Stimulated activated CD4-positive, alpha-beta T cell treated with anti-CD3 and anti-CD28 coated beads, Interleukin-12 subunit alpha, Interleukin-12 subunit beta, amount 100 ng/mL, for 4 hours (primary cell): ENCODE data around the gene GLP1R.

Experiments used
- DNase-seq: peaks from one replicate; pipeline ENCODE4 v3.0.0-alpha.2; 2020

GLP1R gene

DNA sequence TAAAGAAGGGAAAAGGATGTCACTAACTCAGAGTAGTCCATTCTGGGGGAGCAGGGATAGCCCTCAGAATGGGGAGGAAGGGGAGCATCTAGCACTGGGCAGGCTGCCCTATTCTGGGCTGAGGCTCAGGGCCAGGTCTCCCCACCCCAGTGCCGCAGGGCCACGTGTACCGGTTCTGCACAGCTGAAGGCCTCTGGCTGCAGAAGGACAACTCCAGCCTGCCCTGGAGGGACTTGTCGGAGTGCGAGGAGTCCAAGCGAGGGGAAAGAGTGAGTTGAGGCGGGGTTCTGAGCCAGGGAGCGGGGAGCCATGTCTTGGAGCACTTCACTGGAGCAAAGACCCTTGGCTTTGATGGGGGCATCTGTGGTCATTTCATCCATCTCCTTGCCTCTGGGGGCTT lies 17.0 kb downstream of the GLP1R start:
- DNase-seq, result no peak

DNA sequence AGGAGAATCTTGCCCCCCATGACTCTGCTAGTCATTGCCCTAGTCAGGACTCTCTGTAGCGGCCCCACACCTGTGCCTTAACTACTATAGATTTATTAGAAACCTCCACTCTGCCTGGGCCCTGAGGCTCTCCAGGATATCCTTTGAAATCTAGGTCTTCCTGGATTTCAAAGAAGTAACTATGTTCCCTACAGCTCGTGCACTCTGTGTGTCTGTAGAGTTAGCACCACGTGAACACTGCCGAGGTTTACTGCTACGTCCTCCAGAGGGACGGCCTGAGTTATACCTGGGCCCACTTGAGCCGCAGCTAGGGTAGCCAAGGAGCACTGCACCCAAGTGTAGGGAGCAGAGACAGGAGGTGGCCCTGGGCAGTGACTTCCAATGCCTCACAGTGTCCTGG lies 19.8 kb downstream of the GLP1R start:
- no peak for DNase-seq

DNA sequence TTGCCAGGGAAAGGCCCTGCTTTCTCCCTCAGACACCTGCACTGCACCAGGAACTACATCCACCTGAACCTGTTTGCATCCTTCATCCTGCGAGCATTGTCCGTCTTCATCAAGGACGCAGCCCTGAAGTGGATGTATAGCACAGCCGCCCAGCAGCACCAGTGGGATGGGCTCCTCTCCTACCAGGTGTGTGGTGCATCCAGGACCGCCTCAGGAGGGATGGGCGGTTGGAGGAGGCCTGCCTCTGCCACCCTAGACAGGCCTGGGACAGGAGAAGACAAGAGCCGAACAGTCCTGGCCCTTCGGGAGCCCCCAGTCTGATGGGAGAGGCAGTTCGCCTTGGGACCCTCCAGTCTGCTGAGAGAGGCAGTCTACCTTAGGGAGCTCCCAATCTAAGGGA lies 24.2 kb downstream of the GLP1R start:
- DNase-seq, result no peak

DNA sequence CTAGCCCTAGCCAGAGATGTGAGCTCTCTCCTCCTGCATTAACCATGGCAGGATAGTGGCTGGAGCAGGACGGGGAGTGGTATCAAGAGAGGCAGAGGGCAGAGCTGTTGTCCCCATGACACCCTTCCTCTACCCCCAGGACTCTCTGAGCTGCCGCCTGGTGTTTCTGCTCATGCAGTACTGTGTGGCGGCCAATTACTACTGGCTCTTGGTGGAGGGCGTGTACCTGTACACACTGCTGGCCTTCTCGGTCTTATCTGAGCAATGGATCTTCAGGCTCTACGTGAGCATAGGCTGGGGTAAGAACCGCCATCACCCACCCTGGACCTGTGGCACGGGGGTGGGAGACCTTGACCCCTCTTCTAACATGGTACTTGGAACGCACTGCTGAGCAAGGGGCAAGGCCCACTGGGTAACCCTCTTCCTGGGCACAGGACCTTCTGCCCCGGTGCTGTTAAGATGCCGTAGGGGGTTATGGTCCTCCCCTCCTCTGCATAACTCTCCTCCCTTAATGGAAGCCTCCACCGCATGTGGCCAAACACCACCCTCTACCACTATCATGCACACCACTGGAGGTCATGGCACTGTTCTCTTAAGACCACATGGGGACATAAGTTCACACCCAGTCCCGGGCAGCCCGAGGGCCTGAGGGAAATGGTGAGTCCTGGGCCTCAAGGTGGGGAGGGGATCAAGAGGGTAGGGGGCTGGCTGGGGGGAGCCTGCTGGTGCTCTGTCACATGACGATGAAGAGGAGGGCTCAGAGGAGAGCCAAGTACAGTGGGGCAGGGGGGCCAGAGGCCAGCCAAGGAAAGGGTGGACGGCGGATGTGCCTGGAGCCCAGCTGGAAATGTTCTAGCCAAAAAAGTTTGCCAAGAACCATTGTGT lies 25.1 kb downstream of the GLP1R start:
- DNase-seq, result no peak

DNA sequence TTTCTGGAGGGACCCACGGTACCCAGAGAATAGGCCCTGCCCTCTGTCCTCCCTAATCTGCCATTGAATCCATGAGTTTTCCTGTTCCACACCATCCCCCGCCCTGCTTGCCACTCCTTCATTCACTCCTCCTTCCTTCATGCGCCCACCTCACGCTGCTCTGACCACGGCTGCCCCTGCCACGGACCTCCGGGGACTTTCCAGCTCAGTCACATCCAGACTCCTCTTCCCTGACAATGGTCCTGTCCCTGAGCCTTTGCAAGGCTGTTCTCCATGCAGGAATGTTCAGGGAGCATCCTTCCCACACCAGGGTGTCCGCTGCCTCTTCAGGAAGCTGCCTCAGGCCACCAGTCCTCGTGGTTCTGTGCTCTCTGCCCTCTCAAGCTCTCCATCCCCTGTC lies 25.9 kb downstream of the GLP1R start:
- no peak for DNase-seq

DNA sequence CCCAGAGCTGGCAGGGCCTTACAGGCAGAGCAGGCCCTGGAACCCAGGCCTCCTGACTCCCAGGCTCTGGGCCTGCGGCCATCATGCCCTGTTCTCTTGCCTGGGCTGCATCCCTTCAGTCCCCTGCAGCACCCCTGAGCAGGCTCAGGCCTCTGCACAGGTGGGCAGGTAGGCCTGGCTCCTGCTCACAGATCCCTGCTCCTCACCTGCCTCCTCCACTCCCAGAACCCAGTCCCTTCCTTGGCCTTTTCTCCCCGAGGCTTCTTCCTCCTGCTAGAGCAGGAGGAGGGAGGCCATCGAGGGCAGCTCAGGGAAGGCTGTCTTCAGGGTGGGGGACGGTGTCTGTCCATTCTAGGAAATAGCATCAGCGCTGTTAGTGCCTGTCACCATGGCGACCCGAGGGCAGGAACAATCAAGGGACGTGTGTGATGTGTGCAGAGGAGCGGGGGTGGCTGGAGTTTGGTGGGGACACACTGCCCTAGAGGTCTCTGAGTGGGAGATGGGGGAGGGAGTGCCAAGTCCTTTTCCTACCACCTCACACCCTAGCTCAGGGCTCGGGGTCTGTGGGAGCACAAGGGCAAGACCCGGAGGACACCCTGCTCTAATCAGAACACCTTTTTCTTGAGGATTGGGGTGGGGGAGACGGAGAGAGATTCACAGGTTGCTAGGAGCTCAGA lies 26.6 kb downstream of the GLP1R start:
- DNase-seq, result no peak

DNA sequence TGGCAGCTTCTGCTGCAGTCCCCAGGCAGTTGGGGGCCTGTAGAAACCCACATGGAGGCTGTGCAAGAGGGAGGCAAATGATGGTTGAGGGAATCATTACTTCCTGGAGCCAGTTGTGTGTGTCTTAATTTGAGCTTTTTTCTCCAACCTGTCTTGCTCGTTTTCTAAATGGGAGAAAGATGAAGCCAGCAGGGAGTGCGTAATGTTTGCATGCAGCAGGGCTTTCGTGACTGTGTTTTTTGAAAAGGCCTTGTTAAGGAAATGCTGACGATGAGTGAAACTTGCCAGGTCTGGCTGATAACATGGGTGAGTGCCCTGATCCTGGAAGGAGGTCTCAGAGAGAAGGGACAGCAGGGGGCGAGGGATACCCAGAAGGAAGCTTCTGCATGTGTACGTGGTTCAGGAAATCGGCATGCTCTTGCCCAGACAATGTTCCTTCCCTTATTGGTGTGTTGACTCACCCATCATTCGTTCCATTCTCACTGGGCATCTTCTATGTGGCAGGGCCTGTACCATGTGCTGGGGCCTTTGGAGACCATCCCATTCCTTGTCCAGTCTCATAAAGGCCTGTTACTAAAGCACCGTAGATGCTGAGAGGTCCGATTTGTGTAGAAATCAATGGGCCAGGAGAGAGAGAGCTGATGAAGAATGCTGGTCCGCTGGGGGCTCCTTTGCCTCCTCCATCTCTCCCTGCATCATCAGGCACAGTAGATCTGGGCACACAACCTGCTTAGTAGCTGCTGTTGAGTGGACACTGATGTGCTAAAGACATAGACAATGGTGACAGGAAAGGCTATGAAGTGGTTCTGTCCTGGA lies 27.4 kb downstream of the GLP1R start:
- DNase-seq, result no peak

DNA sequence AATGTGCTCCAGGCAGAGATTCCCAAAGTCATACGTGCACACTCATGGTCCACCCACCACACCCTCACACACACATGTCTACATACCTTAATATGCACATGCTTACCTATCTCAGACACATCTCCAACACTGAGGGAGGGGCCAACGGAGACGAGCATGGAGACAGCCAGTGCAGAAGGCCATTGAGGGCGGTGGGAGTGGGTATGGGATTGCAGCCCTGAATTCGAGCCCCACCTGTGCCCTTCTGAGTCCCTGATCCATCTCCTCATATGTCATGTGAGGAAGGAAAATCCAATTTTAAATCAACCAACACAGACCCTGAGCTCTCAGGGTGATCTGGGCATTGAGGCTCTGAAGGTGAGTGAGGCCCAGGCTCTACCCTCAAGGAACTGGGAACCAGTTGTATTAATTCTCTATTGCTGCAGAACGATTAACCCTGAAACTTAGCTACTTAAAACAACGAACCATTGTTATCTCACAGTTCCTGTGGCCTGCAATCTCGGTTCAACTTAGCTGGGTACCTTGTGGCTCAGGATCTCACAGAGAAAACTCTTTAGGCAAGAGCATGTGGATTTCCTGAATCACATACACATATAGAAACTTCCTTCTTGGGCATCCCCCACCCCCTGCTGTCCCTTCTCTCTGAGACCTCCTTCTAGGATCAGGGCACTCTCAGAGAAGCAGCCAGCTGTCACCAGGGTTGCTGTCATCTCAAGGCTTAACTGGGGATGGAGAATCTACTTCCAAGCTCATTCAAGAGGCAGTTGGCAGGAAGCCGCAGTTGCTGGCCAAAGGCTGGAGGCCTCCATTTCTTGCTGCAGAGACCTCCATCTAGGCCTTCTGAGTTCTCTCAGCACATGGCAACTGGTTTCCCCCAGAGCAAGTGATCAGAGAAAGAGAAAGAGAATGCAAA lies 28.3 kb downstream of the GLP1R start:
- no peak for DNase-seq

DNA sequence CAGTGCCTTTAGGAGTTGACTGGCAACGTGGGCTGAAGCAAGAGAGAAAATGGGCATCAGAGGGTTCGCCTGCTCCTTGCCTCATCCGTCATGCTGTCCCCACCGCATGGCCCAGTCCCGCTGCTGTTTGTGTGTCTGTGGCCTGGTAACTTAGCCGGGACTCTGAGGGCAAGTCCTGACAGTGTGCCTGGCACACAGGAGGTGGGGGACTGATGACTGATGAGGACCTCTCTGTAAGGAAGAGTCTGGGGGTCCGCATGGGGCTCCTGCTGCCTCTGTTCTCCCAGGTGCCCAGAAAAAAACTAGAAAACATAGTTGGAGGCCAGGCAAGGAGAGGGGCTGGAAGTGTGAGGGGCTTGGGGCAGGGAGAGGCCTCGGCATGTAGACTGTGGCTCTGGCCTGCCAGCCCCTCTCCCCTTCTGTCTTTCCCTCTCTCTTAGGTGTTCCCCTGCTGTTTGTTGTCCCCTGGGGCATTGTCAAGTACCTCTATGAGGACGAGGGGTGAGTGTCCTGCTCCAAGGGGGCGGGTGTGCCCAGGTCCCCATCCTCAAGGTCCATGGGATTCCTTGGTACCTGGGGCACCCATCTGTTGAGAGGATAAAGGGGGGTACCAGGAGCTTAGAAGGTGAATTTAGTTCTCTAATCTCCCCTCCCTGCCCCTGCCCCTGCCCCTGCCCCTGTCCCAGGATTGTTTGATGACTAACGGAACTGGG lies 29.5 kb downstream of the GLP1R start:
- no peak for DNase-seq

DNA sequence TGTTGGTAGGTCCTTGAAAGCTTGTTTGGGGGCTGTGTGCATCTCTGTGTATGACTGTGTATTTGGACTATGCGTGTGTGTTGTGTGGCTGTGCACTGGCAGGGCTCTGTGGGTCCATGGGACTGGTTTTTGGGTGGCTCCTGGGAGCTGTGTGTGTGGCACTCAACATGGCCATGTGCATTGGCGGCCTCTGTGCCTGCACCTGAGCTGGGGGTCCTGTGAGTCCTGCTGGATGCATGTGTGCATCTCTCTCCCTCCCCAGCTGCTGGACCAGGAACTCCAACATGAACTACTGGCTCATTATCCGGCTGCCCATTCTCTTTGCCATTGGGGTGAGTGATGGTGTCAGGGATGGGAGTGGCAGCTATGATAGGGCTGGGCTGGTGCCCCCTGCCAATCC lies 30.1 kb downstream of the GLP1R start:
- DNase-seq, result no peak

DNA sequence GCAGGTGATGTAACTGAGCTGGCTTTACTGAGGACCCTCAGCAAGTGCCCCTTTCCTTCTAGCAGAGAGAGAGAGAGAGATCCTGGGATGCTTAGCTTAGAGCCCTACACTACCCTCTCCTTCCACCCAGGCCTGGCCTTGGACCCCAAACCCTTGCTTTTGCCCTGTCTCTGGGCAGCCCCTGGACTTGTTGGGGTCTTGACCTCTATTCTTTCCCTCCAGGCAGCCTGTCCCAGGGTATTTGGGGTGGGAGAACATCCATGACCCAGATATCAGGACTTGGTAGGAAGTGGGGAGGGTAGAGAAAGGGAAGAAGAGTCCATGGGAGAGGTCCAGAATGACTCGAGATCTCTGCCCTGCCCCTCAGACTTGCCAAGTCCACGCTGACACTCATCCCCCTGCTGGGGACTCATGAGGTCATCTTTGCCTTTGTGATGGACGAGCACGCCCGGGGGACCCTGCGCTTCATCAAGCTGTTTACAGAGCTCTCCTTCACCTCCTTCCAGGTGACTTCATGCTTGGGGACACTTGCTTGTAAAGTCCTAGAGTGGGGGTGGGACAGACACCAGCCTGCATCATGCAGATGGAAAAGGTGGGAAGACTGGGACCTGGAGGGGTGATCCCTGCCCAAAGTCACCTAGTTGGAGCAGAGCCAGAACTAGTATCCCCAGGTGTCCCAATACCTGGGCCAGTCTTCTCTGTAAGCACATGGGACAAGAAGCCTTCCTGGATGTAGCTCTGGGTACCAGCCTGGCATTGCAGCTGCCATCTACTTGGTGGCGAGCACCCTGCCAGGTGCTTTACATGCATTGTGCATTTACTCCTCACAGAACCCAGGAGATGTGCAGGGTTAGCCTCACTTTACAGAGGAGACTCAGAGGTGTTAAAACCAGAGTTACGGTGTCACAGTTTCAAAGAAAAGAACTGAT lies 30.9 kb downstream of the GLP1R start:
- no peak for DNase-seq

DNA sequence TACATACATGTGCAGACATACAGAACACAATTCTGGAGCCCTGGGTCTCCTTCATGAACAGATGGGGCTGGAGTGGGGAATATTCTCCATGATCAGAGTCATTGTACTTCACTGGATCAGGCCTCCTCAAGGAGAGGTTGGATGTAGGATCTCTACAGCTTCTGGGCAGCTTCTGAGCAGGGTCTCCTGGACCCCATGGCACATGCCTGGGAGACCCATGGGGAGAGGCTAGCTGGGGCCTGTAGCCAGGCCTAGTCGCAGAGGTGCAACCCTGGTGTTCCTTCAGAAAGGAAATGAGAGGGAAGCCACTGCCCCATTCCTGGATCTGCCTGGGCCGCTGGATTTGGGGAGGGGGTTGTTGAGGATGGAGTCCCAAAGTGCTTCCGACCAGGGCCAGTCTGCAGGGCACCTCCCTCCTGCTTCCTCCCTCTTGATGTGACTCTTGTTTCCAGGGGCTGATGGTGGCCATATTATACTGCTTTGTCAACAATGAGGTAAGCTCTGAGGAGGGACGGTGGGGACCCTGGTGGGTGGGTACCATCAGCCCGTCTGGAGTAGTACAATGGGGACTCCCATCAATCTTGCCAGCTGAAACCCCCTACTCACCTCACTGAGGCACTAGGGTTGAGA lies 31.8 kb downstream of the GLP1R start:
- DNase-seq, result no peak

DNA sequence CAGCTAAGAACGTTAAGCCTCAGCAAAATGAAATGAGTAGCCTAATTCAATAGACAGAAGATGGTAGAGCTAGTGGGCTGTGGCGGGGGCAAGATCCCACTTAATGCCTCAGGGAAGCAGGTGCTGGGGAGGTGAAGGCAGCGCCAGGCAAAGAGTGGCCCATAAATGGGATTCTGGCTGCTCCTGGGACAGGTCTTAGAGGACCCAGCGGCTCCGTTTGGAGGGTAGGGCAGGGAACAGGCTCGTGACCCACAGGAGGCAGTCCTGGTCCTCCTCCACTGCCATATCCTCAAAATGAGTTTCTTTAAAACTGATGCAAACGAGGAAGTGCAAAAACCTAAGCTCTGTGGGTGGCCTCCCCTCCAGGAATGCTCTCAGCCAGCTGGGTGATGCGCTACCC lies 33.7 kb downstream of the GLP1R start:
- no peak for DNase-seq

DNA sequence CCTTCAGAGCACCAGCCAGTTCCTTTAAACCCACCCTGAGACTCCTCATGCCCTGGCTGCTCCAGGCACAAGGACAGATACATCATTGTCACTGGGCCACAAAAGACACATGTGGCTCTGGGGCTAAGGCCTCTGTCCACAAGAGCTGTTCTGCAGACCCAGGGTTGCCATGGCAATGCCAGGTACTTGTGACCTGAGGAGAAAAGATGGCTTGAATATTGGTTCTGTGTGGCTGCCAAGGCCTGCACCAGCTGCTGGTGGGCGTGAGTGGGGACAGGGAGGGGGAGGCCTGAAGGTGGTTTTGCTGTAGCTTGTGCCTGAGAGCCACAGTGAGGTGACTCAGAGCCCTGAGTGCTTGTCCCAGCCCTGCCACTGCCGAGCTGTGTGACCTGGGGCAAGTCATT lies 34.7 kb downstream of the GLP1R start:
- no peak for DNase-seq

DNA sequence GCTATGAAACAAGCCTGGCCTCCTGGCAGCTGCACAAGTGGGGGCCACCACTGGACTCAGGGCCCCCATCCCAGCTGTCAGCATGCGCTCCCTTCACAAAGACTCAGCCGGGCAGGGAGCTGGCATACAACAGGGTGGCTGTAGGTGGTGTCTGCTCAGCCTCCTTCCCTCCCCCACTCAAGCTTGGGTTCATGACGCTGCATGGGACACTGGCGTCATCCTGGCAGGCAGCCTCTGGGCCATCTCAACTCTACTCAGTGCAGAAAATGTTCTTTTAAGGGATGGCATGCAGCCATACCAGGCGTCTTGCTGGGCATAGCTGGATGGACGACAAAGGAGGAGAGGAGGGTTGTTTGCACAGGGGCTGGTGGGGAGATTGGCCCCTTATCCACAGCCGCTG lies 35.9 kb downstream of the GLP1R start:
- no peak for DNase-seq

DNA sequence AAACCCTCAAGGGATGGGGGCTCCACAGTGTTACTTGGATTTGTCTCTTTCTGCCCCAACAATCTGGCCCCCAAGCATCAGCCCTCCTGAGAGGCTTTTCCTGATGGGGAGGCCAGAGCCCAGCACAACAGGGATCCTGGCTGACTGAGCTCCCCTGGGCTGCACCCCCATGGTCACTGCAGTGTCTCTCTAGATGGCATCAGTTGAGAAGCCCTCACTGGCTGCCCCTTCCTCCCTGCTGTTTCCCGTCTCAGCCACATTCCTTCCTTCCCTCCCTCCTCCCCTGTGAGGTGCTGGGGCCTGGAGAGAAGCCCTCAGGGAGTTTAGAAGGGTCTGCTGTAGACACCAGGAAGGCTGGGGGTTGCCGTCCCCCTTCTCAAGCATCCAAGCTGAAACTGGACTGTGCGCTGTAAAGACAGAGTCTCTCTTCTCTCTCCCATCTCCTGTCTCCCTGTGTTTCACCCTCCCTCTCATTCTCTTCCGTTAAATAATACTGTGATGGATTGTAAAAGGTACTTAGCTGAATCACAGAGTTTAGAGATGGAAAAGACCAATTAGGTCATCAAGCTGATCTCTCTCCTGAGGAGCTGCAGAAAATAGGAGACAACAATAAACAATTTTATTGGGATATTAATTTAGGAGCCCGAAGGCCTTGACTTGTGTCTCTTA lies 36.7 kb downstream of the GLP1R start:
- no peak for DNase-seq

DNA sequence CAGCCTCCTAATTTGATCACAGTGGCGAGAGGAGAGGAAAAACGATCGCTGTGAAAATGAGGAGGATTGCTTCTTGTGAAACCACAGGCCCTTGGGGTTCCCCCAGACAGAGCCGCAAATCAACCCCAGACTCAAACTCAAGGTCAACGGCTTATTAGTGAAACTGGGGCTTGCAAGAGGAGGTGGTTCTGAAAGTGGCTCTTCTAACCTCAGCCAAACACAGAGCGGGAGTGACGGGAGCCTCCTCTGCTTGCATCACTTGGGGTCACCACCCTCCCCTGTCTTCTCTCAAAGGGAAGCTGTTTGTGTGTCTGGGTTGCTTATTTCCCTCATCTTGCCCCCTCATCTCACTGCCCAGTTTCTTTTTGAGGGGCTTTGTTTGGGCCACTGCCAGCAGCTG lies 37.7 kb downstream of the GLP1R start:
- no peak for DNase-seq

DNA sequence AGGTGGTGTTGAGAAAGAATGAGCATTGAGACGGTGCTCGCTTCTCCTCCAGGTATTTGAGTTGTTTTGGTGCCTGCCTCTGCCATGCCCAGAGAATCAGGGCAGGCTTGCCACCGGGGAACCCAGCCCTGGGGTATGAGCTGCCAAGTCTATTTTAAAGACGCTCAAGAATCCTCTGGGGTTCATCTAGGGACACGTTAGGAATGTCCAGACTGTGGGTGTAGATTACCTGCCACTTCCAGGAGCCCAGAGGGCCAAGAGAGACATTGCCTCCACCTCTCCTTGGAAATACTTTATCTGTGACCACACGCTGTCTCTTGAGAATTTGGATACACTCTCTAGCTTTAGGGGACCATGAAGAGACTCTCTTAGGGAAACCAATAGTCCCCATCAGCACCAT lies 38.1 kb downstream of the GLP1R start:
- DNase-seq, result no peak

DNA sequence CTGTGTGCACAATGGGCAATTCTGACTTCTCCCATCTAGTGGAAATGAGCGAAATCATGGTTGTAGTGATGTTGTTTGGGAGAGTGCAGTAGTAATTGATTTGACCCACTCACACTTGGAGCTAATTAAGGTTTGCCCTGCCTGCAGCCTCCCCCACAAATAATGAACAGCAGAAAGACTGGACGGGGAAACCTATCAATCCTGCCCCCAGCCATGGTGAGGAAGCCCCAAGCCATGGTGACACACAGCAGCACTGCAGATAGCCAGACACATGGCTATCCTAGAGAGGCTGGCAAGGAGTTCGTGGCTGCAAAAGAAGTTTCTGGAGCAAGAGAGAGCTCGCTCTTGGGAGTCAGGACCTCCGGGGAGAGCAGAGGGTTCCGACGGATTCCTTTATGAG lies 38.6 kb downstream of the GLP1R start:
- DNase-seq, result no peak

DNA sequence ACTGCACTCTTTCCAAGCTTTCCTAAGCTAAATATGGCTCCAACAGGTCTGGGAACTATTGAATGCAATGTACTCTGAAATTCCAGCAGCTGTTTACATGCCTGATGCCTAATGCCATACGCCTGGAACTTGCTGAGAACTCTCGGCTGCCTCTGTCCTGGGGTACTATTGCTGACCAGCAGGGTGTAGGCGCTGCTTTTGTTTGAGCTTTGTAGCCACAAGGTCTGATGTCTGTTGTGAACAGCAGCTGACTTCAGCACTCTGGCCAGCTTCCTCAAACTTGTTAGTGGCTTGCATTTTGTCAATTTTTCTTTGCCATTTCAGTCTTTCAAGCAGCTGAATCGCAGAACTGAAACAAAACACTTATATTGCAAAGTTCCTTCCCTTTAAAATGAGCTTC lies 39.8 kb downstream of the GLP1R start:
- no peak for DNase-seq
